ENCODE data around the gene REELD1. TPM values are rescaled to one million over a fixed set of nuclear protein-coding genes. Genes with fewer than 3 reads are reported as not detected.

Gene REELD1
- total and polyA plus RNA-seq, 4 donors, result 0.22 to 0.86 (median 0.56) TPM

- Histone ChIP-seq H3K36me3 (ENCODE audit: control insufficient read depth in 4 of 4, insufficient read depth in 4 of 4, low read length in 4 of 4) (peaks cover 0 to 4% (median 0%) of the 10 kb centered on the region in 4 donors), H3K4me3 (no peak overlapping the region), H3K4me1 (ENCODE audit: control insufficient read depth in 5 of 5, insufficient read depth in 5 of 5, low read length in 5 of 5) (peaks cover 0 to 11% (median 0%) of the 10 kb centered on the region in 5 donors), H3K9me3 (ENCODE audit: control insufficient read depth in 4 of 4, insufficient read depth in 3 of 4, low read length in 3 of 4) (no peaks in the 10 kb centered on the region), H3K27ac (ENCODE audit: low read depth in 1 of 2, low read length in 1 of 2) (no peak overlapping the region), H3K9ac (ENCODE audit: insufficient read depth in 1 of 2, low read length in 2 of 2) (no peak overlapping the region), H3K27me3 (ENCODE audit: control insufficient read depth in 3 of 3, insufficient read depth in 3 of 3, low read length in 2 of 3) (no peaks in the 10 kb centered on the region)
- DNase-seq (no peak), ATAC-seq (ENCODE audit: insufficient read depth, low FRiP score) (no peak)
- 94 to 97% methylated on average over 3 of the region's 3 CpGs for WGBS, 2 donors
- TF ChIP-seq CTCF (IDR thresholded peaks at IDR 0.05; ENCODE audit: control extremely low read depth, extremely low read depth), result no peak
Measured at GRCh38 chr4:146271466-146271865, 57.1 kb downstream of the REELD1 start.

- peaks cover 0 to 4% (median 0%) of the 10 kb centered on the region in 4 donors for H3K36me3 ChIP-seq (ENCODE audit: control insufficient read depth in 4 of 4, insufficient read depth in 4 of 4, low read length in 4 of 4)
- WGBS, 2 donors, result 91 to 94% methylated on average over 5 of the region's 5 CpGs
- no peaks in the 10 kb centered on the region for H3K9me3 ChIP-seq (ENCODE audit: control insufficient read depth in 4 of 4, insufficient read depth in 3 of 4, low read length in 3 of 4)
- no peak overlapping the region for H3K27ac ChIP-seq (ENCODE audit: low read depth in 1 of 2, low read length in 1 of 2)
- DNase-seq (no peak), ATAC-seq (ENCODE audit: insufficient read depth, low FRiP score) (no peak)
- no peak overlapping the region for H3K9ac ChIP-seq (ENCODE audit: insufficient read depth in 1 of 2, low read length in 2 of 2)
- no peak for TF ChIP-seq CTCF (IDR thresholded peaks at IDR 0.05; ENCODE audit: control extremely low read depth, extremely low read depth)
- no peaks in the 10 kb centered on the region for H3K27me3 ChIP-seq (ENCODE audit: control insufficient read depth in 3 of 3, insufficient read depth in 3 of 3, low read length in 2 of 3)
- H3K4me1 ChIP-seq (ENCODE audit: control insufficient read depth in 5 of 5, insufficient read depth in 5 of 5, low read length in 5 of 5), result peaks cover 0 to 11% (median 0%) of the 10 kb centered on the region in 5 donors
- H3K4me3 ChIP-seq, result no peak overlapping the region
Measured at GRCh38 chr4:146273204-146273901, 59.0 kb downstream of the REELD1 start.

- 97 to 99% methylated on average over 1 of the region's 1 CpG for WGBS, 2 donors
- Histone ChIP-seq H3K27me3 (ENCODE audit: control insufficient read depth in 3 of 3, insufficient read depth in 3 of 3, low read length in 2 of 3) (no peaks in the 10 kb centered on the region), H3K4me3 (no peak overlapping the region), H3K9ac (ENCODE audit: insufficient read depth in 1 of 2, low read length in 2 of 2) (no peak overlapping the region), H3K36me3 (ENCODE audit: control insufficient read depth in 4 of 4, insufficient read depth in 4 of 4, low read length in 4 of 4) (no peaks in the 10 kb centered on the region), H3K4me1 (ENCODE audit: control insufficient read depth in 5 of 5, insufficient read depth in 5 of 5, low read length in 5 of 5) (peaks cover 0 to 14% (median 0%) of the 10 kb centered on the region in 5 donors), H3K27ac (ENCODE audit: low read depth in 1 of 2, low read length in 1 of 2) (no peak overlapping the region), H3K9me3 (ENCODE audit: control insufficient read depth in 4 of 4, insufficient read depth in 3 of 4, low read length in 3 of 4) (no peaks in the 10 kb centered on the region)
- no peak for TF ChIP-seq CTCF (IDR thresholded peaks at IDR 0.05; ENCODE audit: control extremely low read depth, extremely low read depth)
- no peak for ATAC-seq (ENCODE audit: insufficient read depth, low FRiP score)
- no peak for DNase-seq
Measured at GRCh38 chr4:146274774-146275173, 60.4 kb downstream of the REELD1 start.

- Histone ChIP-seq H3K9me3 (ENCODE audit: control insufficient read depth in 4 of 4, insufficient read depth in 3 of 4, low read length in 3 of 4) (no peaks in the 10 kb centered on the region), H3K36me3 (ENCODE audit: control insufficient read depth in 4 of 4, insufficient read depth in 4 of 4, low read length in 4 of 4) (no peaks in the 10 kb centered on the region), H3K27ac (ENCODE audit: low read depth in 1 of 2, low read length in 1 of 2) (no peak overlapping the region), H3K4me1 (ENCODE audit: control insufficient read depth in 5 of 5, insufficient read depth in 5 of 5, low read length in 5 of 5) (peaks cover 0 to 14% (median 0%) of the 10 kb centered on the region in 5 donors), H3K9ac (ENCODE audit: insufficient read depth in 1 of 2, low read length in 2 of 2) (no peak overlapping the region), H3K4me3 (no peak overlapping the region), H3K27me3 (ENCODE audit: control insufficient read depth in 3 of 3, insufficient read depth in 3 of 3, low read length in 2 of 3) (no peaks in the 10 kb centered on the region)
- no peak for TF ChIP-seq CTCF (IDR thresholded peaks at IDR 0.05; ENCODE audit: control extremely low read depth, extremely low read depth)
- ATAC-seq (ENCODE audit: insufficient read depth, low FRiP score), result no peak
- DNase-seq, result no peak
Measured at GRCh38 chr4:146275370-146275769, 61.0 kb downstream of the REELD1 start.
